ENCODE results near the gene GNL3. TPM values are rescaled to one million over a fixed set of nuclear protein-coding genes. Genes with fewer than 3 reads are reported as not detected.

The GNL3 gene
- total RNA-seq, 2 experiments from 2014 or later: 198 to 200 TPM

GRCh38 chr3:52733256-52733891 is 47.5 kb downstream of the GNL3 start:
- peaks cover 7% of the 10 kb centered on the region for H3K4me1 Mint-ChIP-seq (ENCODE audit: low read depth)
- H3K27ac Mint-ChIP-seq: no peak overlapping the region

GRCh38 chr3:52739730-52740129 is 53.9 kb downstream of the GNL3 start:
- Mint-ChIP-seq H3K27ac (no peak overlapping the region), H3K36me3 (ENCODE audit: low read depth) (peaks cover 18% of the 10 kb centered on the region), H3K27me3 (no peaks in the 10 kb centered on the region), H3K4me3 (no peak overlapping the region), H3K9me3 (no peaks in the 10 kb centered on the region), H3K4me1 (ENCODE audit: low read depth) (no peaks in the 10 kb centered on the region)
- CTCF ChIA-PET: interaction anchor here (1.1 to 1.4 kb wide), 2 partner anchors 12 to 334 kb away, joined by 3 to 5 read pairs; no protein-coding TSS in a partner anchor
- no peak for TF ChIP-seq CTCF (IDR thresholded peaks at IDR 0.05)
- POLR2A ChIA-PET: no interaction called here
- intact Hi-C loops (cut with micrococcal nuclease): no loop called here
- no peak for DNase-seq
- ATAC-seq: no peak

More at GRCh38 chr3:52733256-52733891, 47.5 kb downstream of the GNL3 start:
- DNase-seq: no peak
- Mint-ChIP-seq H3K36me3 (ENCODE audit: low read depth) (peaks cover 66% of the 10 kb centered on the region), H3K4me3 (no peak overlapping the region), H3K9me3 (peaks cover 17% of the 10 kb centered on the region), H3K27me3 (no peaks in the 10 kb centered on the region)
- POLR2A ChIA-PET: interaction anchor here (0.5 kb wide), 1 partner anchor 34 kb away, joined by 3 read pairs; no protein-coding TSS in a partner anchor
- ATAC-seq: no peak
- TF ChIP-seq CTCF (IDR thresholded peaks at IDR 0.05): no peak
- CTCF ChIA-PET: no interaction called here
- intact Hi-C loops (cut with micrococcal nuclease): no loop called here

- CTCF ChIA-PET: interaction anchor here (0.7 to 2.6 kb wide), 10 partner anchors 11 to 331 kb away, joined by 3 to 8 read pairs (median 4); partner anchors contain the start of genes GLT8D1 and SPCS1
- Mint-ChIP-seq H3K36me3 (ENCODE audit: low read depth) (peaks cover 16% of the 10 kb centered on the region), H3K27ac (no peak overlapping the region), H3K9me3 (no peaks in the 10 kb centered on the region), H3K4me1 (ENCODE audit: low read depth) (no peaks in the 10 kb centered on the region), H3K27me3 (no peaks in the 10 kb centered on the region), H3K4me3 (no peak overlapping the region)
- ATAC-seq: peak; percentile 53
- intact Hi-C loops (cut with micrococcal nuclease): no loop called here
- POLR2A ChIA-PET: no interaction called here
- peak; percentile 64 for TF ChIP-seq CTCF (IDR thresholded peaks at IDR 0.05)
- no peak for DNase-seq
Measured at GRCh38 chr3:52742418-52743041, 56.7 kb downstream of the GNL3 start.

GRCh38 chr3:52743152-52743551 is 57.3 kb downstream of the GNL3 start:
- no peak for TF ChIP-seq CTCF (IDR thresholded peaks at IDR 0.05)
- intact Hi-C loops (cut with micrococcal nuclease): no loop called here
- POLR2A ChIA-PET: no interaction called here
- H3K27me3 Mint-ChIP-seq: no peaks in the 10 kb centered on the region
- ATAC-seq: no peak
- no peaks in the 10 kb centered on the region for H3K4me1 Mint-ChIP-seq (ENCODE audit: low read depth)
- no peaks in the 10 kb centered on the region for H3K9me3 Mint-ChIP-seq
- H3K4me3 Mint-ChIP-seq: no peak overlapping the region
- CTCF ChIA-PET: interaction anchor here (0.6 to 2.6 kb wide), 6 partner anchors 55 to 330 kb away, joined by 3 to 8 read pairs (median 3); no protein-coding TSS in a partner anchor
- peaks cover 16% of the 10 kb centered on the region for H3K36me3 Mint-ChIP-seq (ENCODE audit: low read depth)
- no peak for DNase-seq
- H3K27ac Mint-ChIP-seq: no peak overlapping the region

DNA sequence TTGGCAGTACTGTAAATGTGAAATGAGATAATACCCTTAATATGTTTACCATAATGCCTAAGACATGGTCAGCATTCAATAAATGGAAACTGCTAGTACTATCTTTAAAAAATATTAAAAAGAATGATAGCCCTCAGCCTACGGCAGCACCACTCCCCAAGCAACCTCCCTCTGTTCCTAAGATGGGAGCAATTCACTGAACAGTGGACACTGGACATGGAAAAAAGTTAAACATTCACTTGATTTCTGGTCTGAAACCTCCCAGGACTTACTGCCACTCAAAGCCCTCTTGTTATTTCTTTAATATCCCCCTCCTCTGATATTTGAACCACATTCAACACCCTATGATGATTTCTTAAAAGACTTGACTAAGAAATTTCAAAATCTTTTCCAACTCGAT is 57.9 kb downstream of the GNL3 start:
- DNase-seq (no peak), ATAC-seq (no peak)
- intact Hi-C loops (cut with micrococcal nuclease): no loop called here
- ChIA-PET POLR2A (no interaction called here), CTCF (interaction anchor here (0.6 to 2.6 kb wide), 4 partner anchors 55 to 330 kb away, joined by 3 to 8 read pairs (median 3); no protein-coding TSS in a partner anchor)
- Mint-ChIP-seq H3K9me3 (no peaks in the 10 kb centered on the region), H3K4me1 (ENCODE audit: low read depth) (no peaks in the 10 kb centered on the region), H3K27ac (no peak overlapping the region), H3K27me3 (no peaks in the 10 kb centered on the region), H3K36me3 (ENCODE audit: low read depth) (peaks cover 18% of the 10 kb centered on the region), H3K4me3 (no peak overlapping the region)
- TF ChIP-seq CTCF (IDR thresholded peaks at IDR 0.05): no peak
